Hematopoietic multipotent progenitor cell treated with erythropoietin and hydrocortisone succinate and interleukin-3 and kit ligand, for 4 days (in vitro differentiated cells): ENCODE results near the gene GIT2.

Experiments
- DNase-seq: peaks from one replicate; pipeline ENCODE4 v3.0.0-alpha.2; 2015

The GIT2 gene

DNA sequence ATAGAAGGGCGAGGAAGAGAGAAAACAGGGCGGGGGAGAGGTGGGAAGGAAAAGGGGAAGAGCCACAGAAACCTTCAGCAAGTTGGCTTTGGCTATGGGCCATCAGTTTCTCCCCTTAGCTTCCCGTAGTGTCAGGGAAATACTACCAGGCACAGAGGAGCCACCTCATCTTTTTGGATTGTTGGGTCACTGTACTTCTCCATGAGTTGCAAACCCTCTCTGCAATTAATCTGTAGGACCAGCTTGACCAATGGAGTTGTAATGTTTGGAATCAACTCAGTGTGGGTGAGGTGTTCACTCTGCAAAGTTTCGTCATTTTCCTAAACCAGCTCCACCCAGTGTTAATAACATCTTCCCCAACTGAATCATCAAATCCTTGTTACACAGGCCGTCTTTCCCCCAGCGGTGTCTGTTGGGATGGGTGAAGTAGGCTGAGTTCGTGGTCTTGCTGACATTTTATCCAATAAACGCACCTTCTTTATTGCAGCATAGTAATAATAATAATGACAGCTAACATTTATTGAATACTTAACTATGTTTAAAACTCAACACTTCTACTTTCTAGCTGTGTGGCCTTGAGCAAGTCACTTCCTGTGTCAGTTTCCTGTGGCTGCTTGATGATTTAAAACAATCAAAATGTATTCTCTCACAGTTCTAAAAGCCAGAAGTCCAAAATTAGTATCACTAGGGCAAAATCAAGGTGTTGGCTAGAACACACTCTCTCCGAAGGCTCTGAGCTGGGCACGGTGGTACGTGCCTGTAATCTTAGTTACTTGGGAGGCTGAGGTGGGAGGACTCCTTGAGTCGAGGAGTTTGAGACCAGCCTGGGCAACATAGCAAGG, 107.8 kb downstream of the GIT2 start:
- DNase-seq = peak; percentile 54

DNA sequence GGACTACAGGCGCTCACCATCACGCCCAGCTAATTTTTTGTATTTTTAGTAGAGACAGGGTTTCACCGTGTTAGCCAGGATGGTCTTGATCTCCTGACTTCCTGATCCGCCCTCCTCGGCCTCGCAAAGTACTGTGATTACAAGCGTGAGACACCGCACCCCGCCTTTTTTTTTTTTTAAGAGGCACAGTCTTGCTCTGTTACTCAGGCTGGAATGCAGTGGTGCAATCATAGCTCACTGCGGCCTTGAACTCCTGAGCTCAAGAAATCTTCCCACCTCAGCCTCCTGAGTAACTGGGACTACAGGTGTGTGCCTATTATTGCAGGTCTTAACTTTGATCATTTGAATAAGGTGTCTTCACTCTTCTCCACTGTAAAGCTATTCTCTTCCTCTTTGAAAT, 110.6 kb downstream of the GIT2 start:
- no peak for DNase-seq

DNA sequence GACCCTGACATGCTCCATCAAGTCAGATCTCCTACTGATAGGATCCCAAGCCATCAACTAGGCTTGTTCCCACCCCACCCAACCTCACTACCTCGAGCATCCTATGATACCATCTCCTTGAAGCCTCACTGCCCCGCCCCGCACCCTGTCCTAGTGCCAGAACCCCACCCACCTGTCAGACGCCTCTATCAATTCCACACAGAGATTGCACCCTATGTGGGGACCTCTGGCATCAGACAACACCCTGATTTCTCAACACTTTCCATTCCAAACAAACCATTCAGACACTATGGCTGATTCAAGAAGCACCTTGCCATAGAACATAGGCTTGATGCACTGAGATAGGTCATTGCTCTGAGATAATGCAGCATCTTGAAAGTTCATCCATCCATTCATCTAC, 112.7 kb downstream of the GIT2 start:
- DNase-seq = peak; percentile 31

DNA sequence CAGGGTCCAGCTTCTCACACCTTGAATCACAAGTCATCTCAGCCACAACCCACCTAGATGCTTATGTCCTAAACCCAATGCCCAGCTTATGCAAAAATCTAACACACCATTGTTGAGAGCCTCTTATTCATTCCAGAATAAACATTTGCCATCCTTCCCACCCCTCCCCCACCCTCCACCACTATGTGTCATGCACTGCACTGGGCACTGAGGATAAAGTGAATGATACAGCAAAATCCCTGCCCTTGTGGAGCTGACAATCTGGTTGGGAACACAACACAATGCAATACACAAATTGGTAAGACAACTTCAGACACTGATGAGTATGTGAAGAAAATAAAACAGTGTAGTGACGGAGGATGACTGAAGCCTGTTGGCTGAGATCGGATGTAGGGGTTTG, 114.4 kb downstream of the GIT2 start:
- peak; percentile 17 for DNase-seq

DNA sequence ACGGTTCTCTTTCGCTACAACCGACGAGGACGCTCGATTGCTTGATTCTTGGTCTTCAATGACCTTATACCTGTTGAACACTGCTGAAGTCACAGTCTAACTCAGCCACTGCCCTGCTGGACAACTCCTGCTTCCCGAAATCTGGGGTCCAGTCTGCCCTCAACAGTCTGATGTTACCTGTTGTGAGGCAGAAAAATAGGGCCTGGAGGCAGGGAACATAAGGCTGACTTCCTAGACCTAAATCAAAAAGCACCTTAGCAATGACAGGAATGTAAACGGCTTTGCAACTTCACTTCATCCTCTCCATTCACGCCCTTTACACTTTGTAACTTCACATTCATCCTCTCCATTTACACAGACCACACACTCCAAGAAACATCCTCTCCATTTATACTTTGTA, 115.2 kb downstream of the GIT2 start:
- DNase-seq = no peak

DNA sequence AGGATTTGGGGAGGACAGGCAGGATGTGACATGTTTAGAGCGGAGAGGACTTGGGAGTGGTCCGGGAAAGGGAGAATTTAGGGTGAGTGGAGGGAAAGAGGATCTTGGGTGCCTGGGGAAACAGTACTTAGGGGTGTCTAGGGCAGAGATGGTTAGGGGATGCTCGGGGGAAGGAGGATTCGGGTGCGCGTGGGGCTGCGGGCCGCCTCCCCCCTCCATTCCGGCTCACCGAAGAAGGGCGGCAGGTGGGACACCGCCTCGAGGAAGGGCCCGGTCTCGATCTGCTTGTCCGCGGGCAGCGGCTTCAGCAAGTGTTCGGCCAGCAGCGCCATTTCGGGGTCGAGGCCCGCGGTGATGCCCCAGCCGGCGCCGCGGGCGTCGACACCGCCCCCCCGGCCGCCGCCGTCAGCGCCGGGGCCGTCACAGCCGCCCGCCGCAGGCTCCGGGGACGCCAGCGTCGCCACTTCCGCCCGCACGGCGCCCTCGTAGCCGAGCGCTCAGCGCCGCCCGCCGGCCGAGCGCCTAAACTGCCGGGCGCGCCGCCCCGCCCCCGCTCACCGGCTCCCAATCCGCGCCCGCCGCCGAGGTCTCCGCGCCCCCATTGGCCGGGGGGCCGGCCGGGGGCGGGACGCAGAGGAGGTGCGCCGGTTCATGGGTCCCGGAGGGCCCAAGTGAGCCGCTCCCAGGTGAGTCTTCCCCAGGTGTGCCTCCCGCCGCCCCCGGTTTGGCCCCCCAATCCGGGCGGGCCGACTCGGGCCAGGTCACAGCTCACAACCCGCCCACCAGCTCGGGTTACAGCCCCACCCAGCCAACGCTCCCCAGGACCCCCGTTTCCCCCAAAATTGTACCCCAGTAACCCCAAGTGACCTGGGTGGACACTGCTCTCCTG, 115.9 kb downstream of the GIT2 start, which contains the start of gene GLTP:
Gene GLTP, minus strand, starts transcription at position 499 of the 889 bp plus-strand sequence. Its CDS starts 167 bp downstream, at position 332.
- DNase-seq = peak; percentile 95
